K562 (cell line): Measurements from ENCODE around the gene NDUFAF5. TPM values are rescaled to one million over a fixed set of nuclear protein-coding genes. Genes with fewer than 3 reads are reported as not detected.

Experiments used
- CHD4 ChIP-seq: fragments of 200-600 bp; sonication (generic); IDR thresholded peaks from 3 replicates; pipeline ENCODE4 v1.6.1; 2012; ENCODE audit warnings: low read depth, mild to moderate bottlenecking, mixed read lengths, low read length, inconsistent platforms; ENCODE audit not compliant: insufficient read depth, insufficient replicate concordance, poor library complexity, severe bottlenecking
- CSDE1 ChIP-seq, 2 experiments: fragments of 450-650 bp; IDR thresholded peaks; 2 replicates each; pipeline ENCODE4 v1.6.1; 2016; ENCODE audit warnings: mild to moderate bottlenecking in 1 of 2
- FOXM1 ChIP-seq, 2 experiments: fragments of 450-650 bp in 1 of 2; sonication (generic) in 1 of 2; formaldehyde crosslinking in 1 of 2; IDR thresholded peaks; 2 replicates each; pipeline versions ENCODE4 v1.6.1 to v1.9.0; 2017 to 2022; ENCODE audit warnings: low read depth in 2 of 2, mild to moderate bottlenecking in 2 of 2, missing genetic modification reagents in 1 of 2, moderate library complexity in 1 of 2
- MTA2 ChIP-seq: fragments of 450-650 bp; IDR thresholded peaks from 2 replicates; pipeline ENCODE4 v1.6.1; 2016; ENCODE audit warnings: low read depth
- SIN3B ChIP-seq: fragments of 450-650 bp; IDR thresholded peaks from 2 replicates; pipeline ENCODE4 v1.6.1; 2017; ENCODE audit warnings: low read depth, mild to moderate bottlenecking, moderate library complexity
- SUPT5H ChIP-seq: fragments of 450-650 bp; IDR thresholded peaks from 2 replicates; pipeline ENCODE4 v1.6.1; 2016
- TAF15 ChIP-seq: fragments of 200-400 bp; formaldehyde crosslinking; IDR thresholded peaks from 2 replicates; pipeline ENCODE4 v1.6.1; 2017; ENCODE audit warnings: mild to moderate bottlenecking, low read depth, low read length, moderate library complexity
- TCF15 ChIP-seq: fragments of 250-450 bp; sonication (Bioruptor Pico); IDR thresholded peaks from 2 replicates; pipeline ENCODE4 v1.8.0; 2022; ENCODE audit warnings: moderate library complexity, mild to moderate bottlenecking, inconsistent platforms
- TFAM ChIP-seq: fragments of 250-450 bp; sonication (Bioruptor Pico); conservative IDR thresholded peaks from 2 replicates; pipeline ENCODE4 v1.5.0; 2021; ENCODE audit warnings: mild to moderate bottlenecking, moderate library complexity
- THRAP3 ChIP-seq: fragments of 450-650 bp; IDR thresholded peaks from 2 replicates; pipeline ENCODE4 v1.6.1; 2016; ENCODE audit warnings: mild to moderate bottlenecking, inconsistent platforms, borderline replicate concordance
- ZC3H8 ChIP-seq: fragments of 450-650 bp; IDR thresholded peaks from 2 replicates; pipeline ENCODE4 v1.6.1; 2017
- ZNF263 ChIP-seq: sonication (generic); formaldehyde crosslinking; IDR thresholded peaks from 2 replicates; pipeline ENCODE4 v1.8.0; 2022; ENCODE audit warnings: mild to moderate bottlenecking, missing genetic modification reagents, borderline replicate concordance
- polyA plus RNA-seq, 8 experiments: library from polyadenylated mRNA; depleted of rRNA in 4 of 8; stranded (reverse) in 5 of 8; unstranded in 3 of 8; fragments of >200 nt; fragmentation: Nextera tagmentation in 2 of 8; fragmentation: Illumina TruSeq in 1 of 8; extraction: Ambion mirVana in 2 of 8; extraction: Trizol in 1 of 8; gene quantifications; 2 replicates each; pipeline versions ENCODE4 v1.2.1 to v1.2.3, GENCODE V29; 2011 to 2014; ENCODE audit warnings: inconsistent platforms in 1 of 8, missing spikeins in 1 of 8
- total RNA-seq, 7 experiments: library from RNA; depleted of rRNA in 6 of 7; stranded (reverse); fragments of >200 nt in 6 of 7; fragmentation: Illumina TruSeq in 2 of 7; extraction: Trizol in 2 of 7; gene quantifications; 2 replicates each; pipeline versions ENCODE4 v1.2.1 to v1.2.3, GENCODE V29; 2011 to 2021; ENCODE audit warnings: low replicate concordance in 1 of 7
- TF ChIP-seq, protein P1 (sequence below): fragments of 450-650 bp; IDR thresholded peaks from 2 replicates; pipeline ENCODE4 v1.6.1; 2016; ENCODE audit warnings: mild to moderate bottlenecking, moderate library complexity

The NDUFAF5 gene
- total and polyA plus RNA-seq, 9 of the 15 experiments (the other 6 are each of a cell fraction or from before 2014, with no cell fraction given) = 17.2 to 33.1 (median 27.3) TPM

DNA sequence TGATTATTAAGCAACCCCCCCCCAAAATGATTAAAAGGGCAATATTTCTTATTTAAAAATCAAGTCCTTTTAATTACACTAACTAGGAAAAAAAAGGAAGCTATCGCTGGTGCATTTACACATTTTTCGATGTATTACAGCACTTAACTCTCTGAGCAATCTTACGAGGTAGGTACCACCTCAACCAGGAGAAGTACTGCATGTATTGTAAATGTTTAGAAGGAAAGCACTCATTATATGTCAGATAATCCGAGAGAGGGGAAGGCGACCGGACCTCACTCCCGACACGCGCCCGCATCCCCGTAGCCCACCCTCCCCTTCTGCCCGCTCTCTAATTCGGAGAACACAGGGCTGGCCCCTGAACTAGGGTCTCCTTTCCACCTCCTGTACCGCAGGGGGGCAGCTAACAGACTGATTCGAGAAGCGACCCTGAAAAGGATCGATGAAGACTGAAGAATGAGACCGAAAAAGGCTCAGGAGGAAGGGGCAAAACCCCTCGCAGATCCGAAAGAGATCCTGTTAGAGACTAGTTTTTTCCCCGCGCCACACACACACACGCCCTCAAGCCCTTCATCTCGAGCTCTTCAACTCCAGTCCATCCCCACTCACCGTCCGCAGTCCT lies 446 bp upstream of the NDUFAF5 start (continued):
- TF ChIP-seq, protein P1, sequence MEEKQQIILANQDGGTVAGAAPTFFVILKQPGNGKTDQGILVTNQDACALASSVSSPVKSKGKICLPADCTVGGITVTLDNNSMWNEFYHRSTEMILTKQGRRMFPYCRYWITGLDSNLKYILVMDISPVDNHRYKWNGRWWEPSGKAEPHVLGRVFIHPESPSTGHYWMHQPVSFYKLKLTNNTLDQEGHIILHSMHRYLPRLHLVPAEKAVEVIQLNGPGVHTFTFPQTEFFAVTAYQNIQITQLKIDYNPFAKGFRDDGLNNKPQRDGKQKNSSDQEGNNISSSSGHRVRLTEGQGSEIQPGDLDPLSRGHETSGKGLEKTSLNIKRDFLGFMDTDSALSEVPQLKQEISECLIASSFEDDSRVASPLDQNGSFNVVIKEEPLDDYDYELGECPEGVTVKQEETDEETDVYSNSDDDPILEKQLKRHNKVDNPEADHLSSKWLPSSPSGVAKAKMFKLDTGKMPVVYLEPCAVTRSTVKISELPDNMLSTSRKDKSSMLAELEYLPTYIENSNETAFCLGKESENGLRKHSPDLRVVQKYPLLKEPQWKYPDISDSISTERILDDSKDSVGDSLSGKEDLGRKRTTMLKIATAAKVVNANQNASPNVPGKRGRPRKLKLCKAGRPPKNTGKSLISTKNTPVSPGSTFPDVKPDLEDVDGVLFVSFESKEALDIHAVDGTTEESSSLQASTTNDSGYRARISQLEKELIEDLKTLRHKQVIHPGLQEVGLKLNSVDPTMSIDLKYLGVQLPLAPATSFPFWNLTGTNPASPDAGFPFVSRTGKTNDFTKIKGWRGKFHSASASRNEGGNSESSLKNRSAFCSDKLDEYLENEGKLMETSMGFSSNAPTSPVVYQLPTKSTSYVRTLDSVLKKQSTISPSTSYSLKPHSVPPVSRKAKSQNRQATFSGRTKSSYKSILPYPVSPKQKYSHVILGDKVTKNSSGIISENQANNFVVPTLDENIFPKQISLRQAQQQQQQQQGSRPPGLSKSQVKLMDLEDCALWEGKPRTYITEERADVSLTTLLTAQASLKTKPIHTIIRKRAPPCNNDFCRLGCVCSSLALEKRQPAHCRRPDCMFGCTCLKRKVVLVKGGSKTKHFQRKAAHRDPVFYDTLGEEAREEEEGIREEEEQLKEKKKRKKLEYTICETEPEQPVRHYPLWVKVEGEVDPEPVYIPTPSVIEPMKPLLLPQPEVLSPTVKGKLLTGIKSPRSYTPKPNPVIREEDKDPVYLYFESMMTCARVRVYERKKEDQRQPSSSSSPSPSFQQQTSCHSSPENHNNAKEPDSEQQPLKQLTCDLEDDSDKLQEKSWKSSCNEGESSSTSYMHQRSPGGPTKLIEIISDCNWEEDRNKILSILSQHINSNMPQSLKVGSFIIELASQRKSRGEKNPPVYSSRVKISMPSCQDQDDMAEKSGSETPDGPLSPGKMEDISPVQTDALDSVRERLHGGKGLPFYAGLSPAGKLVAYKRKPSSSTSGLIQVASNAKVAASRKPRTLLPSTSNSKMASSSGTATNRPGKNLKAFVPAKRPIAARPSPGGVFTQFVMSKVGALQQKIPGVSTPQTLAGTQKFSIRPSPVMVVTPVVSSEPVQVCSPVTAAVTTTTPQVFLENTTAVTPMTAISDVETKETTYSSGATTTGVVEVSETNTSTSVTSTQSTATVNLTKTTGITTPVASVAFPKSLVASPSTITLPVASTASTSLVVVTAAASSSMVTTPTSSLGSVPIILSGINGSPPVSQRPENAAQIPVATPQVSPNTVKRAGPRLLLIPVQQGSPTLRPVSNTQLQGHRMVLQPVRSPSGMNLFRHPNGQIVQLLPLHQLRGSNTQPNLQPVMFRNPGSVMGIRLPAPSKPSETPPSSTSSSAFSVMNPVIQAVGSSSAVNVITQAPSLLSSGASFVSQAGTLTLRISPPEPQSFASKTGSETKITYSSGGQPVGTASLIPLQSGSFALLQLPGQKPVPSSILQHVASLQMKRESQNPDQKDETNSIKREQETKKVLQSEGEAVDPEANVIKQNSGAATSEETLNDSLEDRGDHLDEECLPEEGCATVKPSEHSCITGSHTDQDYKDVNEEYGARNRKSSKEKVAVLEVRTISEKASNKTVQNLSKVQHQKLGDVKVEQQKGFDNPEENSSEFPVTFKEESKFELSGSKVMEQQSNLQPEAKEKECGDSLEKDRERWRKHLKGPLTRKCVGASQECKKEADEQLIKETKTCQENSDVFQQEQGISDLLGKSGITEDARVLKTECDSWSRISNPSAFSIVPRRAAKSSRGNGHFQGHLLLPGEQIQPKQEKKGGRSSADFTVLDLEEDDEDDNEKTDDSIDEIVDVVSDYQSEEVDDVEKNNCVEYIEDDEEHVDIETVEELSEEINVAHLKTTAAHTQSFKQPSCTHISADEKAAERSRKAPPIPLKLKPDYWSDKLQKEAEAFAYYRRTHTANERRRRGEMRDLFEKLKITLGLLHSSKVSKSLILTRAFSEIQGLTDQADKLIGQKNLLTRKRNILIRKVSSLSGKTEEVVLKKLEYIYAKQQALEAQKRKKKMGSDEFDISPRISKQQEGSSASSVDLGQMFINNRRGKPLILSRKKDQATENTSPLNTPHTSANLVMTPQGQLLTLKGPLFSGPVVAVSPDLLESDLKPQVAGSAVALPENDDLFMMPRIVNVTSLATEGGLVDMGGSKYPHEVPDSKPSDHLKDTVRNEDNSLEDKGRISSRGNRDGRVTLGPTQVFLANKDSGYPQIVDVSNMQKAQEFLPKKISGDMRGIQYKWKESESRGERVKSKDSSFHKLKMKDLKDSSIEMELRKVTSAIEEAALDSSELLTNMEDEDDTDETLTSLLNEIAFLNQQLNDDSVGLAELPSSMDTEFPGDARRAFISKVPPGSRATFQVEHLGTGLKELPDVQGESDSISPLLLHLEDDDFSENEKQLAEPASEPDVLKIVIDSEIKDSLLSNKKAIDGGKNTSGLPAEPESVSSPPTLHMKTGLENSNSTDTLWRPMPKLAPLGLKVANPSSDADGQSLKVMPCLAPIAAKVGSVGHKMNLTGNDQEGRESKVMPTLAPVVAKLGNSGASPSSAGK = peak; percentile 82
- TF ChIP-seq ZC3H8 (no peak), CSDE1 (IDR thresholded peaks at IDR 0.05) (no peak), TCF15 (CRISPR knock-in tag) (no peak), THRAP3 (no peak), FOXM1 (IDR thresholded peaks at IDR 0.05; ENCODE audit: low read depth) (no peak), FOXM1 (CRISPR knock-in tag; IDR thresholded peaks at IDR 0.05; ENCODE audit: low read depth) (no peak), ZNF263 (CRISPR knock-in tag) (no peak), TFAM (CRISPR knock-in tag) (no peak), SUPT5H (peak; percentile 83), TAF15 (no peak), SIN3B (peak; percentile 53; the same call in 1 of the 2 replicates), CHD4 (no peak), MTA2 (no peak)
